ENCODE results near the gene CFHR1.
A peak's percentile ranks its signal among the peaks of the same experiment; 100 is the strongest.
"Not testable (repeated sequence)": the region's sequence is repeated elsewhere in the genome, so short reads cannot be mapped to it uniquely, and the experiment has no call there.

CFHR1 gene

GRCh38 chr1:196819531-196819930, at the start of gene CFHR1:
Gene CFHR1, plus strand, starts transcription at chr1:196819731. Its CDS starts 114 bp downstream, at chr1:196819845.
- DNase-seq (ENCODE audit: low spot score): not testable (repeated sequence)

GRCh38 chr1:196769823-196770222, 49.7 kb upstream of the CFHR1 start:
- not testable (repeated sequence) for DNase-seq (ENCODE audit: low spot score)

GRCh38 chr1:196773713-196774112, 45.8 kb upstream of the CFHR1 start:
- no peak for DNase-seq (ENCODE audit: low spot score)

GRCh38 chr1:196774175-196774574, 45.4 kb upstream of the CFHR1 start:
- DNase-seq (ENCODE audit: low spot score): no peak

- DNase-seq (ENCODE audit: low spot score): no peak
Observed at GRCh38 chr1:196774603-196775002, 44.9 kb upstream of the CFHR1 start, which contains the start of gene CFHR3. Gene CFHR3, plus strand, starts transcription at chr1:196774840. Its CDS starts 47 bp downstream, at chr1:196774887.

- no peak for DNase-seq (ENCODE audit: low spot score)
Observed at GRCh38 chr1:196777603-196778002, 41.9 kb upstream of the CFHR1 start.

- no peak for DNase-seq (ENCODE audit: low spot score)
Observed at GRCh38 chr1:196779093-196779492, 40.4 kb upstream of the CFHR1 start.

- not testable (repeated sequence) for DNase-seq (ENCODE audit: low spot score)
Observed at GRCh38 chr1:196791252-196791651, 28.3 kb upstream of the CFHR1 start.

GRCh38 chr1:196794103-196794502, 25.4 kb upstream of the CFHR1 start:
- not testable (repeated sequence) for DNase-seq (ENCODE audit: low spot score)

GRCh38 chr1:196797891-196798290, 21.6 kb upstream of the CFHR1 start:
- DNase-seq (ENCODE audit: low spot score): no peak

- not testable (repeated sequence) for DNase-seq (ENCODE audit: low spot score)
Observed at GRCh38 chr1:196801920-196802319, 17.6 kb upstream of the CFHR1 start.

GRCh38 chr1:196808529-196809235, 10.8 kb upstream of the CFHR1 start:
- DNase-seq (ENCODE audit: low spot score): no peak

- not testable (repeated sequence) for DNase-seq (ENCODE audit: low spot score)
Observed at GRCh38 chr1:196817442-196817841, 2.1 kb upstream of the CFHR1 start.

GRCh38 chr1:196827860-196828259, 8.3 kb downstream of the CFHR1 start:
- not testable (repeated sequence) for DNase-seq (ENCODE audit: low spot score)

GRCh38 chr1:196849613-196850492, 30.3 kb downstream of the CFHR1 start:
- not testable (repeated sequence) for DNase-seq (ENCODE audit: low spot score)

- peak; percentile 46 for DNase-seq (ENCODE audit: low spot score)
Observed at GRCh38 chr1:196856053-196856452, 36.5 kb downstream of the CFHR1 start.

- DNase-seq (ENCODE audit: low spot score): no peak
Observed at GRCh38 chr1:196857188-196857587, 37.7 kb downstream of the CFHR1 start.

GRCh38 chr1:196858811-196859210, 39.3 kb downstream of the CFHR1 start:
- no peak for DNase-seq (ENCODE audit: low spot score)

- no peak for DNase-seq (ENCODE audit: low spot score)
Observed at GRCh38 chr1:196860323-196860884, 40.9 kb downstream of the CFHR1 start.

- DNase-seq (ENCODE audit: low spot score): no peak
Observed at GRCh38 chr1:196861429-196861828, 41.9 kb downstream of the CFHR1 start.

GRCh38 chr1:196866974-196867373, 47.4 kb downstream of the CFHR1 start:
- no peak for DNase-seq (ENCODE audit: low spot score)

GRCh38 chr1:196873385-196873784, 53.9 kb downstream of the CFHR1 start:
- DNase-seq (ENCODE audit: low spot score): no peak

- DNase-seq (ENCODE audit: low spot score): no peak
Observed at GRCh38 chr1:196875935-196876334, 56.4 kb downstream of the CFHR1 start.

All from ecto neural progenitor cell (in vitro differentiated cells).